Right atrium auricular region (tissue), 2 donors: ENCODE data around the gene ATF2. TPM values are rescaled to one million over a fixed set of nuclear protein-coding genes. Genes with fewer than 3 reads are reported as not detected.

ENCODE experiments used
- DNase-seq: peaks from one replicate; pipeline ENCODE4 v3.0.0-alpha.2; 2019; ENCODE audit warnings: low spot score
- H3K27ac ChIP-seq, 2 donors: fragments of 200-600 bp; sonication (generic); 1 replicate in 1 of 2; 2 replicates in 1 of 2; pipeline ENCODE4 v1.5.1; 2016 to 2019
- H3K27me3 ChIP-seq, 2 donors: fragments of 200-600 bp; sonication (generic); one replicate each; pipeline versions ENCODE4 v1.5.1 to v1.6.0; 2017 to 2019
- H3K36me3 ChIP-seq: fragments of 200-600 bp; sonication (generic); one replicate; pipeline ENCODE4 v1.5.1; 2016
- H3K4me1 ChIP-seq, 2 donors: fragments of 200-600 bp; sonication (generic); one replicate each; pipeline versions ENCODE4 v1.5.1 to v1.6.0; 2017 to 2019
- H3K4me3 ChIP-seq, 2 donors: fragments of 200-600 bp; sonication (generic); 1 replicate in 1 of 2; 2 replicates in 1 of 2; pipeline ENCODE4 v1.5.1; 2017 to 2019; ENCODE audit warnings: mild to moderate bottlenecking in 1 of 2, moderate library complexity in 1 of 2
- H3K9me3 ChIP-seq, 2 donors: fragments of 200-600 bp; sonication (generic); one replicate each; pipeline ENCODE4 v1.5.1; 2019
- total RNA-seq, 2 donors: library from RNA; depleted of rRNA; stranded (reverse); fragments of >200 nt; gene quantifications; one replicate each; pipeline ENCODE4 v1.1.0, GENCODE V29; 2016
- TF ChIP-seq, protein P1 (sequence below), 2 donors: fragments of 200-600 bp; sonication (generic); IDR thresholded peaks; one replicate each; pipeline ENCODE4 v1.5.1; 2019; ENCODE audit warnings: antibody characterized with exemption in 2 of 2

ATF2 gene
- total RNA-seq, 2 donors from 2014 or later = 22.3 to 28.1 TPM

DNA sequence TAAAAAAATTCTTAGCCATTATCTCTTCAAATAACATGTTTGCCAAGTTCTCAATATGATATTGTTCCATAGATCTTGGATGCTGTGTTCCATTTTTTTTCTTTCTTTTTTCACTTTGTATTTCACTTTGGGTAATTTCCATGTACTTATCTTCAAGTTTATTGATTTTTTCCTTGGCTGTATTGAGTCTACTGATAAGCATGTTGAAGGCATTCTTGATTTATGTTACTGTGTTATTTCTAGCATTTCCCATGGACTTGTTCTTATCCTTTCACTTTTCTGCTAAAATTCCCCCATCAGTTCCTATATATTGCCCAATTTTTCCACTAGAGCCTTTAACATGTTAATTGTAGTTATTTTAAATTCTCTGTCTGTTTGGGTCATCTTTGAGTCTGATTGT lies 112.0 kb downstream of the ATF2 start:
- no peak overlapping the region for H3K4me3 ChIP-seq
- H3K27me3 ChIP-seq = no peaks in the 10 kb centered on the region
- TF ChIP-seq, protein P1, sequence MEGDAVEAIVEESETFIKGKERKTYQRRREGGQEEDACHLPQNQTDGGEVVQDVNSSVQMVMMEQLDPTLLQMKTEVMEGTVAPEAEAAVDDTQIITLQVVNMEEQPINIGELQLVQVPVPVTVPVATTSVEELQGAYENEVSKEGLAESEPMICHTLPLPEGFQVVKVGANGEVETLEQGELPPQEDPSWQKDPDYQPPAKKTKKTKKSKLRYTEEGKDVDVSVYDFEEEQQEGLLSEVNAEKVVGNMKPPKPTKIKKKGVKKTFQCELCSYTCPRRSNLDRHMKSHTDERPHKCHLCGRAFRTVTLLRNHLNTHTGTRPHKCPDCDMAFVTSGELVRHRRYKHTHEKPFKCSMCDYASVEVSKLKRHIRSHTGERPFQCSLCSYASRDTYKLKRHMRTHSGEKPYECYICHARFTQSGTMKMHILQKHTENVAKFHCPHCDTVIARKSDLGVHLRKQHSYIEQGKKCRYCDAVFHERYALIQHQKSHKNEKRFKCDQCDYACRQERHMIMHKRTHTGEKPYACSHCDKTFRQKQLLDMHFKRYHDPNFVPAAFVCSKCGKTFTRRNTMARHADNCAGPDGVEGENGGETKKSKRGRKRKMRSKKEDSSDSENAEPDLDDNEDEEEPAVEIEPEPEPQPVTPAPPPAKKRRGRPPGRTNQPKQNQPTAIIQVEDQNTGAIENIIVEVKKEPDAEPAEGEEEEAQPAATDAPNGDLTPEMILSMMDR (IDR thresholded peaks at IDR 0.05) = no peak
- no peak for DNase-seq
- no peaks in the 10 kb centered on the region for H3K9me3 ChIP-seq
- H3K27ac ChIP-seq = no peak overlapping the region
- no peaks in the 10 kb centered on the region for H3K4me1 ChIP-seq
- H3K36me3 ChIP-seq = no peaks in the 10 kb centered on the region

DNA sequence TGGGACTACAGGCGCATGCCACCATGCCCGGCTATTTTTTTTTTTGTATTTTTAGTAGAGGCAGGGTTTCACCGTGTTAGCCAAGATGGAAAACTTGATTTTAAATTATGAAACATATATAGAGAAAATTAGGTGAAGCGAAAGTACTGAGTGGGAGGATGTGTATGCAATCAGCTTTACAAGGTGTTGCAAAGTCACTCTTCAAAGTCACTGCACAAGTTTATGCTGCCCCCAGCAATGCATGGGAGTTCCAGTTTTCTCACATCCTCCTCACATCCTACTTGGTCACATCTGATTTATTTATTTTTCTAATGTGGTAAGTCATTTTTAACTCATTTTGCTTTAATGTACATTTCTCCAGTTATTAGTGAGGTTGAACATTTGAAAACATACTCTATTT lies 113.7 kb downstream of the ATF2 start:
- Histone ChIP-seq H3K36me3 (no peaks in the 10 kb centered on the region), H3K27me3 (no peaks in the 10 kb centered on the region), H3K9me3 (no peaks in the 10 kb centered on the region), H3K27ac (no peak overlapping the region), H3K4me3 (no peak overlapping the region), H3K4me1 (no peaks in the 10 kb centered on the region)
- no peak for DNase-seq
- TF ChIP-seq, protein P1 (IDR thresholded peaks at IDR 0.05) = no peak

DNA sequence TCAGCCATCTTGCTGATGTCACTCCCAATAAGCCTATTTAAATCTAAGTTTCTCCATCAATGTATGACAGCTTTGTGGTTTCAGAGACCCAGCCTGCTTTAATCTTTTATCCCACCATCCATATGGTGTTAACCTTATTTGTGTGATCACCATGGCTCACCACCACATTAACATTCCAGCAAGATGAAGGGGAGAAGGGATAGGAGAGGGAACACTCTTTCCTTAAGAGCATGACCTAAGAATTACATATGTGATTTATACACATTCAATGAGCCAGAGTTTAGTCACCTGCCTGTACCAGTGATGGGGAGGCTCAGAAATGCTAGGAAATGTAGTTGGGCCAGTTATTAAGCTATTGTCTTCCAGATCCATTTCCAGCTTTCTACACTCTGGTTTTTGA lies 118.3 kb downstream of the ATF2 start:
- Histone ChIP-seq H3K9me3 (no peaks in the 10 kb centered on the region), H3K36me3 (no peaks in the 10 kb centered on the region), H3K4me1 (no peaks in the 10 kb centered on the region), H3K27me3 (no peaks in the 10 kb centered on the region), H3K4me3 (no peak overlapping the region), H3K27ac (no peak overlapping the region)
- TF ChIP-seq, protein P1 (IDR thresholded peaks at IDR 0.05) = no peak
- no peak for DNase-seq

DNA sequence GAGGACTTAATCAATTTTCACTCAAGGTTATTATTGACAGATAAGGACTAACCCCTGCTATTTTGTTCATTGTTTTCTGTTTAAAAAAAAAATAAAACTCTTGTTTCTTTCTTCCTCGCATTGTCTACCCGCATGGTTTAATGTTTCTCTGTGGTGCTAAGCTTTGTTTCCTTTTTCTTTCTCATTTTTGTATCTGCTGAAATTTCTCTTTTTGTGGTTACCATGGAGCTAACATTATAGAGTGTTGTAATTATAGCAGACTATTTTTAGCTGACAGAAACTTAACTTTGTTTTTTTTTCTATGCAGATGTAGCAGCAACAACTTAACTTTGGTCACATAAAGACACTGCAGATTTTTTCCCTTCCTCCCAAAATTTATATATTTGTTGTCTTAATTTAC lies 119.7 kb downstream of the ATF2 start:
- DNase-seq = no peak
- no peak overlapping the region for H3K27ac ChIP-seq
- H3K4me1 ChIP-seq = no peaks in the 10 kb centered on the region
- H3K27me3 ChIP-seq = no peaks in the 10 kb centered on the region
- no peaks in the 10 kb centered on the region for H3K36me3 ChIP-seq
- H3K4me3 ChIP-seq = no peak overlapping the region
- TF ChIP-seq, protein P1 (IDR thresholded peaks at IDR 0.05) = no peak
- H3K9me3 ChIP-seq = no peaks in the 10 kb centered on the region

DNA sequence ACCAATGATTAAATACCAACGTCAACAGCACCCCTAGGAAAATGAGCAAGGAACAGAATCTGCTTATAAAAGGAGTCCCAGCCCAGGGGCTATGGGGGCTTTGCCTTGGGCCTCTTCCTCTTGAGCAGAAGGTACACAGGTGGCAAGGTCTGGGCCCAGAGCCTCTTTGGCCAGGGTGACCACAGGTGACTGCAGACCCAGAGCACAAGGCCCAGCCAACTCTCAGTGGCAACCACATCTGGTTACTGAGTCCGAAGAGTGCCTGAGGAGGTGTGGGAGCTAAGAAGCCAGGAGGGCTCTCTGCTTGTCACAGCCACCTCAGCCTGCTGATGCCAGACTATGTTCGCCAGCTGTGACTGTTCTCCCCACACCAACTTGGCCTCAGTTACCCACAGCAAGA lies 128.5 kb downstream of the ATF2 start:
- Histone ChIP-seq H3K36me3 (no peaks in the 10 kb centered on the region), H3K9me3 (no peaks in the 10 kb centered on the region), H3K27ac (no peak overlapping the region), H3K4me1 (peaks cover 0 to 9% of the 10 kb centered on the region in 2 donors), H3K27me3 (no peaks in the 10 kb centered on the region), H3K4me3 (no peak overlapping the region)
- TF ChIP-seq, protein P1 (IDR thresholded peaks at IDR 0.05) = no peak
- no peak for DNase-seq

DNA sequence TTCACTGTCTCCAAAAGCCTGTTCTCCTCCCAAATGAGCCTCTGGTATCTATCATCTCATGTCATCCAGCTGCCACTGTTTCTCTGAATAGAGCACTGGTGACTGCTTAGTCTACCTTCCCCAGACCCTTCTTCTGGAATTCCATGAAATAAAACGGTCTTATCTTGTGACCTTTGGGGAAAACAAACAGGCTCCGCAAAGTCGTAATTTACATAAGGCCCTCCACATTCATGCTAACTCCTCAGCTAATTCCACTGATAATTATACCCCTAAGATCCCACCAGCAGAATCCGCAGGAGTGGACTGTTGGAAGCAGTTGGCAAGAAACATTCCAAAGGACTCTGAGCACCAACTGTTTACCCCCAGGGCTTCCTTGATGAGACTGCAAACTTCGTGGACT lies 129.0 kb downstream of the ATF2 start:
- TF ChIP-seq, protein P1 (IDR thresholded peaks at IDR 0.05) = no peak
- Histone ChIP-seq H3K36me3 (no peaks in the 10 kb centered on the region), H3K4me1 (peaks cover 0 to 9% of the 10 kb centered on the region in 2 donors), H3K4me3 (no peak overlapping the region), H3K9me3 (no peaks in the 10 kb centered on the region), H3K27ac (no peak overlapping the region), H3K27me3 (no peaks in the 10 kb centered on the region)
- no peak for DNase-seq
